ENCODE results near the gene HMGB4. TPM values are rescaled to one million over a fixed set of nuclear protein-coding genes. Genes with fewer than 3 reads are reported as not detected.

Gene HMGB4
- polyA plus RNA-seq, 1 donor (not counting 4 experiments of a cell fraction or from before 2014, with no cell fraction given): not detected

DNA sequence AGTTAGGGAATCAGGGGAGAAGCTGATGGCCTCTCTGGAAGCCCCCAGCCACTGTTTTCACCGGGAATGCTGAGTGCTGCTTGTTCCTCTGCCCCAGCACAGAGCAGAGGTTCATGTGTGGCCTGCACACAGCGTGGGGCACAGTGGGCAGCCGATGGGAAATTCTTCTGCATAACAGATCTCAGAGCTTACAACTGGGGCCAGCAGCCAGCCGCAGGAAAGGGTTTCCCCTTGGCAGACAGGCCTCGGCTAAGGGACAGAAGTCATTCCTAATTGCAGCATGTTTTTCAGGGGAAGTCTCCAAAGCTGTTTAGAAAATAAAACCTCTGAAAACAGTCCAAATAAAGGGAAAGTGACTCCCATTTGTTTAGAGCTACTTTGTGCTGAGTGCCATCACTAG, 22.6 kb downstream of the HMGB4 start:
- no peak for DNase-seq (ENCODE audit: low read depth, low spot score)
- TF ChIP-seq, protein P1, sequence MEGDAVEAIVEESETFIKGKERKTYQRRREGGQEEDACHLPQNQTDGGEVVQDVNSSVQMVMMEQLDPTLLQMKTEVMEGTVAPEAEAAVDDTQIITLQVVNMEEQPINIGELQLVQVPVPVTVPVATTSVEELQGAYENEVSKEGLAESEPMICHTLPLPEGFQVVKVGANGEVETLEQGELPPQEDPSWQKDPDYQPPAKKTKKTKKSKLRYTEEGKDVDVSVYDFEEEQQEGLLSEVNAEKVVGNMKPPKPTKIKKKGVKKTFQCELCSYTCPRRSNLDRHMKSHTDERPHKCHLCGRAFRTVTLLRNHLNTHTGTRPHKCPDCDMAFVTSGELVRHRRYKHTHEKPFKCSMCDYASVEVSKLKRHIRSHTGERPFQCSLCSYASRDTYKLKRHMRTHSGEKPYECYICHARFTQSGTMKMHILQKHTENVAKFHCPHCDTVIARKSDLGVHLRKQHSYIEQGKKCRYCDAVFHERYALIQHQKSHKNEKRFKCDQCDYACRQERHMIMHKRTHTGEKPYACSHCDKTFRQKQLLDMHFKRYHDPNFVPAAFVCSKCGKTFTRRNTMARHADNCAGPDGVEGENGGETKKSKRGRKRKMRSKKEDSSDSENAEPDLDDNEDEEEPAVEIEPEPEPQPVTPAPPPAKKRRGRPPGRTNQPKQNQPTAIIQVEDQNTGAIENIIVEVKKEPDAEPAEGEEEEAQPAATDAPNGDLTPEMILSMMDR (optimal IDR thresholded peaks at IDR 0.05 in 1 of 3, IDR thresholded peaks at IDR 0.05 in 1 of 3, conservative IDR thresholded peaks at IDR 0.05 in 1 of 3; ENCODE audit: extremely low read depth in 1 of 3, insufficient read depth in 2 of 3, low read length in 3 of 3): no peak
- TF ChIP-seq EZH2 (IDR thresholded peaks at IDR 0.05; ENCODE audit: low read length): no peak
- no peaks in the 10 kb centered on the region for H3K79me2 ChIP-seq (ENCODE audit: control insufficient read depth, insufficient read depth, low read length)
- H3K4me3 ChIP-seq (ENCODE audit: control insufficient read depth in 2 of 3, extremely low read depth in 1 of 3, insufficient read depth in 2 of 3, low read depth in 1 of 3, low read length in 3 of 3): no peak overlapping the region
- H3K9me1 ChIP-seq (ENCODE audit: control insufficient read depth, extremely low read depth, insufficient read depth, low read length): no peaks in the 10 kb centered on the region
- H3K9me3 ChIP-seq (ENCODE audit: control insufficient read depth, low read depth, low read length): no peaks in the 10 kb centered on the region
- H3K27ac ChIP-seq (ENCODE audit: control insufficient read depth, insufficient read depth, low read length): no peak overlapping the region
- no peak for FAIRE-seq
- H3K36me3 ChIP-seq (ENCODE audit: control insufficient read depth in 2 of 2, extremely low read depth in 1 of 2, insufficient read depth in 2 of 2, low read length in 2 of 2): no peaks in the 10 kb centered on the region
- no peaks in the 10 kb centered on the region for H3K27me3 ChIP-seq (ENCODE audit: control insufficient read depth, extremely low read depth, insufficient read depth, low read length)
- no peak overlapping the region for H2AFZ ChIP-seq (ENCODE audit: control insufficient read depth, low read length)
- no peak overlapping the region for H3K4me2 ChIP-seq (ENCODE audit: control insufficient read depth, extremely low read depth, insufficient read depth, low read depth, low read length)
- H3K4me1 ChIP-seq (ENCODE audit: control insufficient read depth, extremely low read depth, insufficient read depth, low read length): no peaks in the 10 kb centered on the region
- dilution Hi-C loops (cut with MboI; ENCODE audit: extremely low pct_ligation_motif_present, low sequenced_read_pairs): no loop called here
- H3K9ac ChIP-seq (ENCODE audit: control insufficient read depth, extremely low read depth, insufficient read depth, low read length): no peak overlapping the region
- H4K20me1 ChIP-seq (ENCODE audit: control insufficient read depth, extremely low read depth, insufficient read depth, low read length): no peaks in the 10 kb centered on the region

GRCh38 chr1:33893147-33893830, 29.4 kb downstream of the HMGB4 start:
- H2AFZ ChIP-seq (ENCODE audit: control insufficient read depth, low read length): no peak overlapping the region
- no peaks in the 10 kb centered on the region for H3K4me1 ChIP-seq (ENCODE audit: control insufficient read depth, extremely low read depth, insufficient read depth, low read length)
- H3K4me2 ChIP-seq (ENCODE audit: control insufficient read depth, extremely low read depth, insufficient read depth, low read depth, low read length): no peak overlapping the region
- H4K20me1 ChIP-seq (ENCODE audit: control insufficient read depth, extremely low read depth, insufficient read depth, low read length): no peaks in the 10 kb centered on the region
- TF ChIP-seq EZH2 (IDR thresholded peaks at IDR 0.05; ENCODE audit: low read length): no peak
- TF ChIP-seq, protein P1 (optimal IDR thresholded peaks at IDR 0.05 in 1 of 3, IDR thresholded peaks at IDR 0.05 in 1 of 3, conservative IDR thresholded peaks at IDR 0.05 in 1 of 3; ENCODE audit: extremely low read depth in 1 of 3, insufficient read depth in 2 of 3, low read length in 3 of 3): no peak
- no peaks in the 10 kb centered on the region for H3K36me3 ChIP-seq (ENCODE audit: control insufficient read depth in 2 of 2, extremely low read depth in 1 of 2, insufficient read depth in 2 of 2, low read length in 2 of 2)
- H3K27ac ChIP-seq (ENCODE audit: control insufficient read depth, insufficient read depth, low read length): no peak overlapping the region
- H3K79me2 ChIP-seq (ENCODE audit: control insufficient read depth, insufficient read depth, low read length): no peaks in the 10 kb centered on the region
- FAIRE-seq (no peak), DNase-seq (ENCODE audit: low read depth, low spot score) (no peak)
- H3K27me3 ChIP-seq (ENCODE audit: control insufficient read depth, extremely low read depth, insufficient read depth, low read length): no peaks in the 10 kb centered on the region
- dilution Hi-C loops (cut with MboI; ENCODE audit: extremely low pct_ligation_motif_present, low sequenced_read_pairs): no loop called here
- no peaks in the 10 kb centered on the region for H3K9me3 ChIP-seq (ENCODE audit: control insufficient read depth, low read depth, low read length)
- H3K9me1 ChIP-seq (ENCODE audit: control insufficient read depth, extremely low read depth, insufficient read depth, low read length): no peaks in the 10 kb centered on the region
- H3K4me3 ChIP-seq (ENCODE audit: control insufficient read depth in 2 of 3, extremely low read depth in 1 of 3, insufficient read depth in 2 of 3, low read depth in 1 of 3, low read length in 3 of 3): no peak overlapping the region
- H3K9ac ChIP-seq (ENCODE audit: control insufficient read depth, extremely low read depth, insufficient read depth, low read length): no peak overlapping the region

Data from keratinocyte (primary cell).